ENCODE results near the gene CHRNB2.

The CHRNB2 gene

DNA sequence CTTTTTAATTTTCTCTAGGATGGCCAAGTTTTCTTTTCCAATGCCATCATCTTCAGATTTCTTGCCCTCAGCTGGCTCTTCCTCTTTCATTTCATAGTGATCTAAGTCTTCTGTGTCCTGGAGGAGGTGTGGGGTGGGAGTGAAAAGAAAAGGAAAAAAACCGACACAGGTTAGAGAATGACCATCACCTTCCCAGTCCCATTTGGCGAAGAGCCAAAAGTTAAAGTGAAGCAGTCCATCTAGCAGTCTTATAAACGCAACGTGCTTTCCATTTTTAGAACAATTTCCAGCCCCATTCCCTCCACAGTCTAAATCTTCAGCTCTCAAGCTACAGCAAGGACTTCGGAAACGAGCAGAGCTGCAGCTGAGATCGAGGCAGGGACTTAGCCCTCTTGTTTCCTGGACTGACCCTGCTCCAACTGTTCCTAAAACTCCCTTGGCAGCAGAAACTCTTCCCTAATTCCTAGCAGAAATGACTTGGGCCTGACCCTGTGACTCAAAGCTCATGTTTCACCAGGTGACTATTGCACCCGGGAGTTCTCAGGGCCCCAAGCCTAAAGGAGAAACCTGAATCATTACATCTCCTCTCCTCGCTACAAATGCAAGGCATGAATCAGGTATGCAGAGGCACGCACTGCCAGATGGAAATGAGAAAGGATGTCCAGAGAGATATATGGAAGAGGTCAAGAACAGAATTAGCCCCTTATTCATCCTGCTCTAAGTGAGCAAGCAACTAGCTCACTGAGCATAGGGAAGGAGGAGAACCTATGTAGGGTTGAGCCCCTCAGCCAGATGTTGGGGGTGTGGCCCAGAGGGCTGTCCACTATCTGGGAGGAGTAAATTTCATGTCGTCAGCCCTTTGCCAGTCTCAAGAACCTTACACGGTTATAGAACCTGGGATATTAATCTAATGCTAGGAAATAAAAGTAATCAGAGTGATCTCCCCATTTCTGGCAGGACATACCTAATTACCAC lies 14.2 kb upstream of the CHRNB2 start:
- no peak for DNase-seq

DNA sequence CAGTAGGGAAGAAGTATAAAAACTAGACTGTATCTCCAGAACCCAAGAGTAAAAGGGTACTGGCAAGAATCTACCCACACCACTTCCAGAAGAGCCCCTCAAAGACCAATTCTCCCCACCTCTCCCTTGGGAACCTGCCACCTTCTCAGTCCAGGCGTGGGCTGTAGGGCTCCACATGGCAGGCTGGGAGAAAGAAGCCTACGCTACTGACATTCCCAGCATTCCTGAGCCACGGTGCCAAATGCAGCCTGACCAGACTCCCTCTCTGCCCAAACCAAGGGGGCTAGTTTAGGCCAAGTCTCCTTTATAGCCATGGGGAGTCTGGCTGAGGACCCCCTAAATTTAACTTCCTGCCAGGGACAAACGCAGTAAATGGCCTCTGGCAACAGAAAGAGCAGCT lies 11.2 kb upstream of the CHRNB2 start:
- no peak for DNase-seq

DNA sequence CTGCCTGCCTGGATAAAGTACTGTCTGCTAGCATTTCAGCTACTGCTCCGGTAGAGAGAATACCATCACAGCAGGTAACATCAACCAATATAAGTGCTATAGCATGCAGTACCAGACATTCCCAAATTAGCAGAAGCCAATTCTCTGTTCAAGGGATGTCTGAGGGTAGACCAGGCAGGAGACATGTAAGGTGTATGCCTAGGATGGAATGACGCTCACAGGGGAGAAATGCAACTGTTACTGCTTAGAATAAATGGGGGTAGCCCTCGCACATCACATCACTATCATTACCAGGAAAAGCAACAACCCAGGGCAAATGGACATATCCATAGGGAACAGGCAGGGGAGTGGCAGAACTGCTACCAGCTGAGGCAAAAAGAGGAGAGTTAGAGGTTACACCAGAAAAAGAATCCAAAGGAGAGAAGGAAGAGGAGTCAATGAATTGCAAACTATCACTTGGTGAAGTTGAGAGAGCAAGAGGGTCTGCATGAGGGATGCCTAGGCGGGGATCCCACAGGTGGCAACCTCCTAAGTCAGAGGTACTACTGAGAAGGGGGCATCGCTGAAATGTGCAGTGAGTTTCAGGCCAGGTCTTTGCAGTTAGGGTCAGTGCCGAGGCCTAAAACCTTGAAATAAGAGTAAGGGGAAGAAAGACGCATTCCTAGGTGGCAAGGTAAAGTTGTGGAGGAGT lies 10.2 kb upstream of the CHRNB2 start:
- DNase-seq = no peak

- DNase-seq = peak in 1 of 2 experiments; percentile 5
Measured at GRCh38 chr1:154557939-154558719, 9.4 kb upstream of the CHRNB2 start, which contains the start of gene UBE2Q1. TSS of gene UBE2Q1 (minus strand) at chr1:154558662. CDS start at chr1:154558553, 109 bp downstream.

- peak; percentile 98 for DNase-seq
Measured at GRCh38 chr1:154558720-154559465, 8.7 kb upstream of the CHRNB2 start.

GRCh38 chr1:154559466-154560044 lies 8.0 kb upstream of the CHRNB2 start:
- peak; percentile 92 for DNase-seq

DNA sequence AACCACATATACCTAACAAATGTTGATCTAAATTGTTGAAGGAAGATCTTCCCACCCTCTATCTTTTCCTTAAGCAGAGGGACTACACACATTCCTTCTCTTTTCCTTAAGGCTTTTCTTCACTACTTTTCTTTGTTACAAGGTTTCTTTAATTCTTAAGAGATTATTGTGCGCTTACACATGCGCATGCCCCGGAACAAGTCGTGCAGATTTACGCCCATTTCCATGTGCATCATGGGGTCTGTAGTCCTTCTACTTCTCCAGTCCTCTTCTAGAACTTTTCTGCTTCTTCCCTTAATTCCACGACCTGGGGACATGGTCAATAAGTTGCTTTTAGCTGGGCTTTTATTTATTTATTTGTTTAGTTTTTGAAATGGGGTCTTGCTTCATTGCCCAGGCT lies 1.7 kb upstream of the CHRNB2 start:
- no peak for DNase-seq

- DNase-seq = no peak
Measured at GRCh38 chr1:154568157-154568815, 708 bp downstream of the CHRNB2 start.

DNA sequence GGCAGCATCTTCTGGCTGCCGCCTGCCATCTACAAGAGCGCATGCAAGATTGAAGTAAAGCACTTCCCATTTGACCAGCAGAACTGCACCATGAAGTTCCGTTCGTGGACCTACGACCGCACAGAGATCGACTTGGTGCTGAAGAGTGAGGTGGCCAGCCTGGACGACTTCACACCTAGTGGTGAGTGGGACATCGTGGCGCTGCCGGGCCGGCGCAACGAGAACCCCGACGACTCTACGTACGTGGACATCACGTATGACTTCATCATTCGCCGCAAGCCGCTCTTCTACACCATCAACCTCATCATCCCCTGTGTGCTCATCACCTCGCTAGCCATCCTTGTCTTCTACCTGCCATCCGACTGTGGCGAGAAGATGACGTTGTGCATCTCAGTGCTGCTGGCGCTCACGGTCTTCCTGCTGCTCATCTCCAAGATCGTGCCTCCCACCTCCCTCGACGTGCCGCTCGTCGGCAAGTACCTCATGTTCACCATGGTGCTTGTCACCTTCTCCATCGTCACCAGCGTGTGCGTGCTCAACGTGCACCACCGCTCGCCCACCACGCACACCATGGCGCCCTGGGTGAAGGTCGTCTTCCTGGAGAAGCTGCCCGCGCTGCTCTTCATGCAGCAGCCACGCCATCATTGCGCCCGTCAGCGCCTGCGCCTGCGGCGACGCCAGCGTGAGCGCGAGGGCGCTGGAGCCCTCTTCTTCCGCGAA lies 3.8 kb downstream of the CHRNB2 start:
- DNase-seq = no peak

DNA sequence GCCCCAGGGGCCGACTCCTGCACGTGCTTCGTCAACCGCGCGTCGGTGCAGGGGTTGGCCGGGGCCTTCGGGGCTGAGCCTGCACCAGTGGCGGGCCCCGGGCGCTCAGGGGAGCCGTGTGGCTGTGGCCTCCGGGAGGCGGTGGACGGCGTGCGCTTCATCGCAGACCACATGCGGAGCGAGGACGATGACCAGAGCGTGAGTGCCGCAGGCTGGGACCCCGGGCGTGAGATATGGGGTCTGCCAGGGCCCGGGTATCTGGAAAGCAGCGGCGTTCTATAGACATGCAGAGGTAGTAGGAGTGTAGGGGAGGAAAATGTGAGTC lies 4.3 kb downstream of the CHRNB2 start:
- no peak for DNase-seq

- DNase-seq = no peak
Measured at GRCh38 chr1:154572468-154573167, 5.0 kb downstream of the CHRNB2 start.

DNA sequence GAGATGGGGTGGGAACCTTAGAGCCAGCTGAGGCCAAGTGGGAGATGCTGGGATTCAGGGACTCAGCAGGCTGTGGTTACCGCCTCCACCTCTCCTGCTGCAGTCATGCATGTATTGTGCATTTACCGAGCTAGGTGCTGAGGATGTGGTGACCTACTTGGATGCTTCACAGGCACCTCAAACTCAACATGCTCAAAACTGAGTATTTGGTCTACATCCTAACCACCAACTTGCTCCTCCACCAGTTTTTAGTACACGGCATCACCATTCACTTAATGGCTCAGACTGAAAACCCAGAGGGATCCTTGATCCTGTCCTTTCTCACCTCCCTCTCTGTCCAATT lies 5.6 kb downstream of the CHRNB2 start:
- DNase-seq = no peak

- no peak for DNase-seq
Measured at GRCh38 chr1:154574716-154575115, 7.1 kb downstream of the CHRNB2 start.

- DNase-seq = no peak
Measured at GRCh38 chr1:154575147-154575927, 7.8 kb downstream of the CHRNB2 start.

- no peak for DNase-seq
Measured at GRCh38 chr1:154575951-154576566, 8.5 kb downstream of the CHRNB2 start.

GRCh38 chr1:154577346-154578057 lies 9.9 kb downstream of the CHRNB2 start:
- no peak for DNase-seq

DNA sequence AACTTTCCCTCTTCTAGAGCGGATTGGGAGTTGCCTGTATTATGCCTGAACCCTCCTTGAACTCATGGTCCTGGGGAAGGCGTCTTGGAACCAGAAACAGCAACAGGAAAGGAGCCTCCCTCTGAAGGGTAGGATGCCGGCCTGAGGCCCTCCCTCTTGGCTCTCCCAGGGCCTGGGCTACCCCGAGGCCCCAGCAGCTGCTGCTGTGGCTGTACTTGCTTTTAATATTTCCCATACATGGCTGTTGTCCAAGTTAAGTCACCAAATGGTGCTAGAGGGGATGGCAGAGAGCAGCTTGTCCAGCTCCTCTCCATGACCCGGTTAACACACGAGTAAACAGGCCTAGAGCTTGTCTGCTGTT lies 10.5 kb downstream of the CHRNB2 start:
- no peak for DNase-seq

GRCh38 chr1:154579374-154579773 lies 11.8 kb downstream of the CHRNB2 start:
- DNase-seq = no peak
